NCI-H82 treated with DMSO at 0.1 percent for 48 hours (cell line): ENCODE measurements around the gene UTRN.

ENCODE experiments used
- DNase-seq: peaks from one replicate; lab custom pipeline; 2025; ENCODE audit not compliant: unreplicated experiment; lab: John Stamatoyannopoulos, UW

The UTRN gene

GRCh38 chr6:144284783-144285547 is at the start of gene UTRN:
UTRN (plus strand) TSS chr6:144285335; CDS start chr6:144291829, 6,494 bp downstream.
- no peak for DNase-seq

- no peak for DNase-seq
Observed at GRCh38 chr6:144244688-144245087, 40.4 kb upstream of the UTRN start.

GRCh38 chr6:144246988-144247387 is 38.1 kb upstream of the UTRN start:
- DNase-seq = no peak

GRCh38 chr6:144248003-144248402 is 37.1 kb upstream of the UTRN start:
- no peak for DNase-seq

- no peak for DNase-seq
Observed at GRCh38 chr6:144248476-144249301, 36.4 kb upstream of the UTRN start.

- no peak for DNase-seq
Observed at GRCh38 chr6:144250276-144250675, 34.9 kb upstream of the UTRN start.

GRCh38 chr6:144252259-144252658 is 32.9 kb upstream of the UTRN start:
- DNase-seq = no peak

- no peak for DNase-seq
Observed at GRCh38 chr6:144259986-144260385, 25.1 kb upstream of the UTRN start.

GRCh38 chr6:144262470-144263369 is 22.4 kb upstream of the UTRN start:
- no peak for DNase-seq

- no peak for DNase-seq
Observed at GRCh38 chr6:144263786-144264185, 21.3 kb upstream of the UTRN start.

GRCh38 chr6:144264270-144265060 is 20.7 kb upstream of the UTRN start:
- no peak for DNase-seq

- DNase-seq = no peak
Observed at GRCh38 chr6:144265061-144265357, 20.1 kb upstream of the UTRN start.

GRCh38 chr6:144265390-144265789 is 19.7 kb upstream of the UTRN start:
- no peak for DNase-seq

- no peak for DNase-seq
Observed at GRCh38 chr6:144266091-144266649, 19.0 kb upstream of the UTRN start.

GRCh38 chr6:144268794-144269349 is 16.3 kb upstream of the UTRN start:
- DNase-seq = no peak

GRCh38 chr6:144277174-144277573 is 8.0 kb upstream of the UTRN start:
- DNase-seq = no peak

GRCh38 chr6:144277605-144278227 is 7.4 kb upstream of the UTRN start:
- no peak for DNase-seq

GRCh38 chr6:144278659-144279314 is 6.3 kb upstream of the UTRN start:
- no peak for DNase-seq
